ENCODE data around the gene CREB3L2. TPM values are rescaled to one million over a fixed set of nuclear protein-coding genes. Genes with fewer than 3 reads are reported as not detected.

CREB3L2 gene
- total and polyA plus RNA-seq, 10 of the 15 experiments (the other 5 are each of a cell fraction or from before 2014, with no cell fraction given), result 6.4 to 67.1 (median 26.2) TPM

DNA sequence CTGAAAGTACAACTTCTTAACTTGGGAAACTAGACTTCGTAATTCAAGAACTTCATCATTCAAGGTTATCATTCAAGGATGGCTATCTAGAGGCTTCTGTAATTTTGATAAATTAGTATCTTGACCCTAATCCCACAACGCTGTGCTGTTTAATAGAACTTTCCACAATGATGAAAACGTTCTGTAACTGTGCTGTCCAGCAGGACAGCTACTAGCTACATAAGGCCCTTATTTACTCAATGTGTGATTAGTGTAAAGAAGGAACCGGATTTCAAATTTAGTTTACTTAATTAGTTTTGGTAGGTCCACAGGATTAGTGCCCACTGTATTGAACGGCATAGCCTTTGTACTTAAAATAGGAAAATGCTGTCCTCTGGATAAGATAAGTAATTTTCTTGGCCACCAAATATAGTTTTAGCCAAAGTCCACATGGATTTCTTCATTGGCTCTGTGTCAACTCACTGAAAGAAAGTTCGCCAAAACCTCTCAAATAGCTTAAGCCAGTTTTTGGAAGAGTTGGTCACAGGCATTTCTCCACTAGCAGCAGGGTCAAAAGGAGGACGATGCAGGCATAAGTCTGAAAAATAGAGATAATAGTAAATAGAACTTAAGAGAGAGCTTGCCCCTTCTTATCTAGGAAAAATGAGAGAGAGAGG is 172.4 kb downstream of the CREB3L2 start:
- intact Hi-C loops (cut with micrococcal nuclease; ENCODE audit: unreplicated experiment), result no loop called here
- ChIA-PET RAD21 (ENCODE audit: unreplicated experiment) (interaction anchor here (1.3 to 9.6 kb wide), 4 partner anchors 9 to 174 kb away, joined by 3 to 109 read pairs (median 6); no protein-coding TSS in a partner anchor), CTCF (interaction anchor here (0.9 to 2.0 kb wide), 3 partner anchors 9 to 11 kb away, joined by 3 to 5 read pairs (median 4); no protein-coding TSS in a partner anchor), SMC1A (ENCODE audit: uncharacterized antibody, unreplicated experiment) (interaction anchor here (0.6 to 12.1 kb wide), 11 partner anchors 8 to 173 kb away, joined by 3 to 281 read pairs (median 4); no protein-coding TSS in a partner anchor), POLR2A (interaction anchor here (1.3 to 3.4 kb wide), 5 partner anchors 9 to 15 kb away, joined by 4 to 9 read pairs (median 4); no protein-coding TSS in a partner anchor)
- FAIRE-seq (no peak), DNase-seq (ENCODE audit: low read depth, low spot score) (no peak), ATAC-seq (no peak)
- Histone ChIP-seq H3K36me3 (ENCODE audit: control insufficient read depth in 2 of 2, insufficient read depth in 2 of 2, low read length in 1 of 2) (no peaks in the 10 kb centered on the region), H3K4me3 (no peak overlapping the region), H3K4me2 (ENCODE audit: control insufficient read depth, insufficient read depth) (no peak overlapping the region), H2AFZ (ENCODE audit: control insufficient read depth, low read depth, low read length) (no peak overlapping the region), H3K9me3 (replicated peaks; ENCODE audit: control insufficient read depth, insufficient read depth, low read length) (peaks cover 10% of the 10 kb centered on the region), H3K79me2 (ENCODE audit: control insufficient read depth, insufficient read depth, low read length) (no peaks in the 10 kb centered on the region), H3K27me3 (replicated peaks in 1 of 2; ENCODE audit: control insufficient read depth in 2 of 2, insufficient read depth in 2 of 2, low read length in 1 of 2) (no peaks in the 10 kb centered on the region), H4K20me1 (ENCODE audit: control insufficient read depth, insufficient read depth) (no peaks in the 10 kb centered on the region), H3K4me1 (ENCODE audit: control insufficient read depth, insufficient read depth, low read length) (no peaks in the 10 kb centered on the region), H3K27ac (ENCODE audit: control insufficient read depth, insufficient read depth) (no peak overlapping the region), H3K9ac (ENCODE audit: control insufficient read depth, insufficient read depth, low read length) (no peak overlapping the region)
- BruUV-seq (replicated peaks), result no TSS peak
- in situ Hi-C loops (cut with MboI), result no loop called here
- TF ChIP-seq MYB (IDR thresholded peaks at IDR 0.05; ENCODE audit: borderline replicate concordance, low read depth, low read length) (no peak), NBN (IDR thresholded peaks at IDR 0.05) (no peak), GABPA (IDR thresholded peaks at IDR 0.05; ENCODE audit: low read depth) (no peak), ZZZ3 (IDR thresholded peaks at IDR 0.05; ENCODE audit: control insufficient read depth, insufficient read length, low read depth) (no peak), IKZF2 (IDR thresholded peaks at IDR 0.05) (no peak), SUZ12 (IDR thresholded peaks at IDR 0.05; ENCODE audit: unreplicated experiment) (no peak), HDGF (IDR thresholded peaks at IDR 0.05) (no peak)
- WGBS (ENCODE audit: insufficient coverage, insufficient replicate concordance, low lambda C conversion rate, missing lambda C conversion rate), result 57% methylated on average over 7 of the region's 7 CpGs

Measured in GM12878 (cell line).